Heart left ventricle (tissue), 16 donors: ENCODE measurements around the gene TNFRSF6B. TPM values are rescaled to one million over a fixed set of nuclear protein-coding genes. Genes with fewer than 3 reads are reported as not detected.

Experiments
- ATAC-seq, 4 donors: fragments of 200-7000 bp; cut with Tn5 transposase; one replicate each; pipeline ENCODE4 v1.9.1; 2020 to 2022; ENCODE audit warnings: moderate library complexity in 4 of 4, mild to moderate bottlenecking in 3 of 4, moderate number of reproducible peaks in 1 of 4
- DNase-seq, 5 donors: peaks; one replicate each; pipeline ENCODE4 v3.0.0-alpha.2; 2020
- H3K27ac ChIP-seq, 12 donors: fragments of 200-600 bp; sonication (generic) in 4 of 12; one replicate each; pipeline versions ENCODE4 v1.5.0 to v1.8.0; 2016 to 2022; ENCODE audit warnings: mild to moderate bottlenecking in 2 of 12
- H3K27me3 ChIP-seq, 9 donors: fragments of 200-600 bp; sonication (generic) in 2 of 9; one replicate each; pipeline versions ENCODE4 v1.5.1 to v1.8.0; 2016 to 2022; ENCODE audit warnings: mild to moderate bottlenecking in 3 of 9
- H3K36me3 ChIP-seq, 9 donors: fragments of 200-600 bp; sonication (generic) in 2 of 9; one replicate each; pipeline versions ENCODE4 v1.5.0 to v1.8.0; 2018 to 2022; ENCODE audit warnings: mild to moderate bottlenecking in 2 of 9
- H3K4me1 ChIP-seq, 12 donors: fragments of 200-600 bp; sonication (generic) in 4 of 12; one replicate each; pipeline versions ENCODE4 v1.5.0 to v1.8.0; 2016 to 2022; ENCODE audit warnings: mild to moderate bottlenecking in 3 of 12
- H3K4me3 ChIP-seq, 12 donors: fragments of 200-600 bp; sonication (generic) in 4 of 12; one replicate each; pipeline versions ENCODE4 v1.5.0 to v1.8.0; 2017 to 2022; ENCODE audit warnings: mild to moderate bottlenecking in 9 of 12, moderate library complexity in 4 of 12
- H3K9me3 ChIP-seq, 12 donors: fragments of 200-600 bp; sonication (generic) in 4 of 12; one replicate each; pipeline versions ENCODE4 v1.5.0 to v1.8.0; 2016 to 2022; ENCODE audit warnings: mild to moderate bottlenecking in 1 of 12
- POLR2A ChIP-seq, 2 donors: fragments of 450-650 bp; IDR thresholded peaks; one replicate each; pipeline ENCODE4 v1.6.1; 2017; ENCODE audit warnings: antibody characterized with exemption in 2 of 2, mild to moderate bottlenecking in 2 of 2, moderate library complexity in 2 of 2
- WGBS, 4 donors: extraction: QIAGEN DNeasy Blood & Tissue Kit in 2 of 4; methylation state at CpG; one replicate each; pipeline versions ENCODE4 v1.1.5 to v1.1.7; 2013 to 2018; 5-methylcytosine and 5-hydroxymethylcytosine counted together
- intact Hi-C, 10 donors: fragments of 100-400 bp; cut with DNase I; formaldehyde crosslinking; loops; one replicate each; pipeline versions ENCODE4 v1.11.1 to v1.14.2; 2022
- polyA plus RNA-seq, 2 donors: library from polyadenylated mRNA; stranded (reverse); fragments of 200-250 nt; gene quantifications; one replicate each; pipeline ENCODE4 v1.2.3, GENCODE V29; 2013
- total RNA-seq, 9 donors: library from RNA; depleted of rRNA in 2 of 9; stranded (reverse); fragments of >200 nt in 2 of 9; fragmentation: NEBNext Ultra II Directional in 3 of 9; extraction: Animal tissue kit (Norgen Biotek cat#: 25700) in 3 of 9; gene quantifications; one replicate each; pipeline versions ENCODE4 v1.1.0 to v1.2.4, GENCODE V29; 2016 to 2023
- TF ChIP-seq, protein P1 (sequence below), 12 donors: fragments of 200-600 bp; sonication (generic) in 4 of 12; IDR thresholded peaks; one replicate each; pipeline versions ENCODE4 v1.5.0 to v1.8.0; 2018 to 2022; ENCODE audit warnings: antibody characterized with exemption in 12 of 12, mild to moderate bottlenecking in 5 of 12
- donor health status: ischemic (EF 13 %, LVEDD 7.1; RV severe dilation, severe dysfunction).
- donor health status: healthy with polysubstance abuse.
- donor health status: DM: no; HTN: yes; CAD: no.
- donor health status: DM: no; HTN: no; CAD: no.
- donor health status: ischemic (EF 25% LVEDD 6.9; RV normal size, moderate dysfunction).
- donor health status: ischemic (EF 25% LVEDD 5.7; RV mildly dilated, moderate dysfunction).
- donor health status: healthy.
- donor health status: DM: yes; HTN: yes; CAD: no.
- donor health status: ischemic (EF 35%, LVEDD 5.7; RV mildly dilated, moderate dysfunction).
- donor health status: nonischemic (EF 11% LVEDD 7.7; RV severe dilation, severe dysfunction).
- donor health status: DM: yes; HTN: yes; CAD: no.
- donor health status: PGD.
- donor health status: ischemic (EF 29% LVEDD 5.4; RV normal size, mild dysfunction).
- donor health status: nonischemic (EF 23%, LVEDD 6.1; RV moderate dilation, normal function).

The TNFRSF6B gene
- total and polyA plus RNA-seq, 11 donors: 0.42 to 6.4 (median 1.7) TPM; not detected in 1

DNA sequence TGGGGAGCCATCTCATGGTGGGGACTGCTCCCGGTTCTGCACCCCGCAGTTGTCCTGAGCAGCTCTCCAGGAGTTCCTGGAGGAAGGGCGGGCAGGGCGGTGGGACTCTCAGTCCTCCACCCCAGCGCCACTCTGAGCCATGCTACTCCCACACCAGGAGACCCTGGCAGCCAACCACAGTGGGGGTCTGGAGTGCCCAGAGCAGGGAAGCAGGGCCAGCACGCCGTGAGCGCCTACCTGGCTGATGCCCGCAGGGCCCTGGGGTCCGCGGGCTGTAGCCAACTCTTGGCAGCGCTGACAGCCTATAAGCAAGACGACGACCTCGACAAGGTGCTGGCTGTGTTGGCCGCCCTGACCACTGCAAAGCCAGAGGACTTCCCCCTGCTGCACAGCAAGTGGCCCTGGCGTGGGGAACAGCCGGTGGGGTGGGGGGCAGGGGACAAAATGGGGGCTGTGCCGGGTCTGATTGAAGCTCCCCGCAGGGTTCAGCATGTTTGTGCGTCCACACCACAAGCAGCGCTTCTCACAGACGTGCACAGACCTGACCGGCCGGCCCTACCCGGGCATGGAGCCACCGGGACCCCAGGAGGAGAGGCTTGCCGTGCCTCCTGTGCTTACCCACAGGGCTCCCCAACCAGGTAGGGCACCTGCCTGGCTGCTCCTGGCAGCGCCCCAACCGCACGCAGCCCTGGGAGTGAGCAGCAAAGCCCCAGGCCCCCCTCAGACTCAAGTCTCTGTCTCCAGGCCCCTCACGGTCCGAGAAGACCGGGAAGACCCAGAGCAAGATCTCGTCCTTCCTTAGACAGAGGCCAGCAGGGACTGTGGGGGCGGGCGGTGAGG, 1.6 kb upstream of the TNFRSF6B start:
- TF ChIP-seq POLR2A (IDR thresholded peaks at IDR 0.05): no peak
- TF ChIP-seq, protein P1, sequence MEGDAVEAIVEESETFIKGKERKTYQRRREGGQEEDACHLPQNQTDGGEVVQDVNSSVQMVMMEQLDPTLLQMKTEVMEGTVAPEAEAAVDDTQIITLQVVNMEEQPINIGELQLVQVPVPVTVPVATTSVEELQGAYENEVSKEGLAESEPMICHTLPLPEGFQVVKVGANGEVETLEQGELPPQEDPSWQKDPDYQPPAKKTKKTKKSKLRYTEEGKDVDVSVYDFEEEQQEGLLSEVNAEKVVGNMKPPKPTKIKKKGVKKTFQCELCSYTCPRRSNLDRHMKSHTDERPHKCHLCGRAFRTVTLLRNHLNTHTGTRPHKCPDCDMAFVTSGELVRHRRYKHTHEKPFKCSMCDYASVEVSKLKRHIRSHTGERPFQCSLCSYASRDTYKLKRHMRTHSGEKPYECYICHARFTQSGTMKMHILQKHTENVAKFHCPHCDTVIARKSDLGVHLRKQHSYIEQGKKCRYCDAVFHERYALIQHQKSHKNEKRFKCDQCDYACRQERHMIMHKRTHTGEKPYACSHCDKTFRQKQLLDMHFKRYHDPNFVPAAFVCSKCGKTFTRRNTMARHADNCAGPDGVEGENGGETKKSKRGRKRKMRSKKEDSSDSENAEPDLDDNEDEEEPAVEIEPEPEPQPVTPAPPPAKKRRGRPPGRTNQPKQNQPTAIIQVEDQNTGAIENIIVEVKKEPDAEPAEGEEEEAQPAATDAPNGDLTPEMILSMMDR (IDR thresholded peaks at IDR 0.05): no peak
- intact Hi-C loops: loop anchor here in 1 of 10 donors (10.0 kb wide), 1 partner anchor 280 kb away; the partner anchor contains the start of gene SAMD10
- DNase-seq (no peak), ATAC-seq (no peak)
- WGBS, 4 donors: 83 to 92% (median 88%) methylated on average over 17 to 37 of the region's 37 CpGs
- H3K4me1 ChIP-seq: peaks cover 11 to 64% (median 37%) of the 10 kb centered on the region in 12 donors
- H3K9me3 ChIP-seq: no peaks in the 10 kb centered on the region
- no peak overlapping the region for H3K4me3 ChIP-seq
- H3K27ac ChIP-seq: peak overlapping the region in 7 of 12 donors; percentile 17 to 89 (median 78)
- H3K27me3 ChIP-seq: no peaks in the 10 kb centered on the region
- H3K36me3 ChIP-seq: peaks cover 0 to 41% (median 15%) of the 10 kb centered on the region in 9 donors

DNA sequence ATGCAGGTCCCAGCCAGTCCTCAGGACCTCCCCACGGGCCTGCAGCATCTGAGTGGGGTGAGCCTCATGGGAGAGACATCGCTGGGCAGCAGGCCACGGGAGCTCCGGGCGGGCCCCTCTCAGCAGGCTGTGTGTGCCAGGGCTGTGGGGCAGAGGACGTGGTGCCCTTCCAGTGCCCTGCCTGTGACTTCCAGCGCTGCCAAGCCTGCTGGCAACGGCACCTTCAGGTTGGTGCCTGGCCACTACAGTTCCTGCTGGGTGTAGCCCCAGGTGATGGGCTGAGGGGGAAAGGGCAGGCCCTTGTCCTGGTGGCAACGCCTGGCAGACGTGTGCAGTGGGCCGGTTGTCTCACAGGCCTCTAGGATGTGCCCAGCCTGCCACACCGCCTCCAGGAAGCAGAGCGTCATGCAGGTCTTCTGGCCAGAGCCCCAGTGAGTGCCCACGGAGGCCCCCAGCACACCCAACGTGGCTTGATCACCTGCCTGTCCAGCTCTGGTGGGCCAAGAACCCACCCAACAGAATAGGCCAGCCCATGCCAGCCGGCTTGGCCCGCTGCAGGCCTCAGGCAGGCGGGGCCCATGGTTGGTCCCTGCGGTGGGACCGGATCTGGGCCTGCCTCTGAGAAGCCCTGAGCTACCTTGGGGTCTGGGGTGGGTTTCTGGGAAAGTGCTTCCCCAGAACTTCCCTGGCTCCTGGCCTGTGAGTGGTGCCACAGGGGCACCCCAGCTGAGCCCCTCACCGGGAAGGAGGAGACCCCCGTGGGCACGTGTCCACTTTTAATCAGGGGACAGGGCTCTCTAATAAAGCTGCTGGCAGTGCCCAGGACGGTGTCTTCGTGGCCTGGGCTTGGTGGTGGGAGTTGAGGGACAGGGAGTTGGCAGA, 787 bp upstream of the TNFRSF6B start:
- Histone ChIP-seq H3K4me3 (no peak overlapping the region), H3K27me3 (no peaks in the 10 kb centered on the region), H3K27ac (peak overlapping the region in 11 of 12 donors; percentile 11 to 89 (median 73)), H3K36me3 (peaks cover 0 to 45% (median 20%) of the 10 kb centered on the region in 9 donors), H3K9me3 (no peaks in the 10 kb centered on the region), H3K4me1 (peaks cover 11 to 71% (median 38%) of the 10 kb centered on the region in 12 donors)
- TF ChIP-seq POLR2A (IDR thresholded peaks at IDR 0.05): no peak
- TF ChIP-seq, protein P1 (IDR thresholded peaks at IDR 0.05): no peak
- ATAC-seq (peak; percentile 61 to 82 (median 70)), DNase-seq (peak; percentile 71 to 90 (median 82))
- WGBS, 4 donors: 64 to 77% (median 73%) methylated on average over 15 to 25 of the region's 25 CpGs
- intact Hi-C loops: loop anchor here in 1 of 10 donors (10.0 kb wide), 1 partner anchor 279 kb away; the partner anchor contains the start of gene SAMD10

DNA sequence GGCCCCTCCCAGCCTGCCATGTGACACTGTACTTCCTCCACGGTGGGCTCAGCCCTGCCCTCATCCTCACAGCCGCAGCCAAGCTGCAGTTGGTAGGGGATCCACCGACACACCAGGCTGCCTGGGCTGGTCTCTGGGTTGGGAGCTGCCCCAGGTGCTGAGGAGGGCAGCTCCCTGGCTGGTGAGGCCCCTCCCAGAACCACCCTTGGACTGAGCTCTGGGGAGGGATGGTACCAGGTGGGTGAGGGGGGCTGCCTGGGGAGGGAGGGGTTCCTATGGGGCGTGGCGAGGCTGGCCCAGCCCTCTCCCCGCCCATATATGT, 185 bp upstream of the TNFRSF6B start:
- ATAC-seq (peak in 3 of 4 donors; percentile 5 to 13 (median 8)), DNase-seq (peak in 2 of 5 donors; percentile 33 to 41)
- 32 to 65% (median 59%) methylated on average over 3 to 6 of the region's 6 CpGs for WGBS, 4 donors

More for the DNA sequence above, 185 bp upstream of the TNFRSF6B start:
- Histone ChIP-seq H3K27ac (peak overlapping the region in 11 of 12 donors; percentile 11 to 89 (median 73)), H3K9me3 (no peaks in the 10 kb centered on the region), H3K4me3 (peak overlapping the region in 7 of 12 donors; percentile 3 to 43 (median 26)), H3K36me3 (peaks cover 0 to 45% (median 20%) of the 10 kb centered on the region in 9 donors), H3K4me1 (peaks cover 11 to 66% (median 38%) of the 10 kb centered on the region in 12 donors), H3K27me3 (no peaks in the 10 kb centered on the region)
- TF ChIP-seq, protein P1 (IDR thresholded peaks at IDR 0.05): no peak
- no peak for TF ChIP-seq POLR2A (IDR thresholded peaks at IDR 0.05)
- intact Hi-C loops: loop anchor here in 1 of 10 donors (10.0 kb wide), 1 partner anchor 279 kb away; the partner anchor contains the start of gene SAMD10
